ENCODE results near the gene CAPZB. TPM values are rescaled to one million over a fixed set of nuclear protein-coding genes. Genes with fewer than 3 reads are reported as not detected.

Gene CAPZB
- polyA plus RNA-seq, 1 donor from 2014 or later = 159 TPM

- Histone ChIP-seq H3F3A (ENCODE audit: insufficient read depth, low read length, poor library complexity, severe bottlenecking) (no peaks in the 10 kb centered on the region), H3K9ac (ENCODE audit: low read length) (no peak overlapping the region), H3K4me3 (ENCODE audit: low read length) (no peak overlapping the region), H3K9me3 (ENCODE audit: low read length) (no peaks in the 10 kb centered on the region), H4K20me1 (ENCODE audit: insufficient read depth) (no peaks in the 10 kb centered on the region), H3K27me3 (ENCODE audit: insufficient read depth, low read depth, low read length) (no peaks in the 10 kb centered on the region), H3K27ac (ENCODE audit: low read length) (no peak overlapping the region), H3K9me2 (ENCODE audit: insufficient read depth, low read length) (no peaks in the 10 kb centered on the region), H3K79me2 (replicated peaks; ENCODE audit: insufficient read depth, low read length) (no peaks in the 10 kb centered on the region), H3K4me2 (ENCODE audit: low read length) (no peak overlapping the region), H3K36me3 (ENCODE audit: insufficient read depth, low read length) (no peaks in the 10 kb centered on the region), H2AFZ (ENCODE audit: low read depth, low read length) (no peak overlapping the region)
- TF ChIP-seq, protein P1, sequence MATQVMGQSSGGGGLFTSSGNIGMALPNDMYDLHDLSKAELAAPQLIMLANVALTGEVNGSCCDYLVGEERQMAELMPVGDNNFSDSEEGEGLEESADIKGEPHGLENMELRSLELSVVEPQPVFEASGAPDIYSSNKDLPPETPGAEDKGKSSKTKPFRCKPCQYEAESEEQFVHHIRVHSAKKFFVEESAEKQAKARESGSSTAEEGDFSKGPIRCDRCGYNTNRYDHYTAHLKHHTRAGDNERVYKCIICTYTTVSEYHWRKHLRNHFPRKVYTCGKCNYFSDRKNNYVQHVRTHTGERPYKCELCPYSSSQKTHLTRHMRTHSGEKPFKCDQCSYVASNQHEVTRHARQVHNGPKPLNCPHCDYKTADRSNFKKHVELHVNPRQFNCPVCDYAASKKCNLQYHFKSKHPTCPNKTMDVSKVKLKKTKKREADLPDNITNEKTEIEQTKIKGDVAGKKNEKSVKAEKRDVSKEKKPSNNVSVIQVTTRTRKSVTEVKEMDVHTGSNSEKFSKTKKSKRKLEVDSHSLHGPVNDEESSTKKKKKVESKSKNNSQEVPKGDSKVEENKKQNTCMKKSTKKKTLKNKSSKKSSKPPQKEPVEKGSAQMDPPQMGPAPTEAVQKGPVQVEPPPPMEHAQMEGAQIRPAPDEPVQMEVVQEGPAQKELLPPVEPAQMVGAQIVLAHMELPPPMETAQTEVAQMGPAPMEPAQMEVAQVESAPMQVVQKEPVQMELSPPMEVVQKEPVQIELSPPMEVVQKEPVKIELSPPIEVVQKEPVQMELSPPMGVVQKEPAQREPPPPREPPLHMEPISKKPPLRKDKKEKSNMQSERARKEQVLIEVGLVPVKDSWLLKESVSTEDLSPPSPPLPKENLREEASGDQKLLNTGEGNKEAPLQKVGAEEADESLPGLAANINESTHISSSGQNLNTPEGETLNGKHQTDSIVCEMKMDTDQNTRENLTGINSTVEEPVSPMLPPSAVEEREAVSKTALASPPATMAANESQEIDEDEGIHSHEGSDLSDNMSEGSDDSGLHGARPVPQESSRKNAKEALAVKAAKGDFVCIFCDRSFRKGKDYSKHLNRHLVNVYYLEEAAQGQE (IDR thresholded peaks at IDR 0.05; ENCODE audit: borderline replicate concordance) = no peak
- TF ChIP-seq CTCF (IDR thresholded peaks at IDR 0.05; ENCODE audit: poor library complexity, severe bottlenecking) = no peak
Observed at GRCh38 chr1:19410393-19410792, 74.9 kb downstream of the CAPZB start.

- Histone ChIP-seq H3K9ac (ENCODE audit: low read length) (no peak overlapping the region), H3K4me3 (ENCODE audit: low read length) (no peak overlapping the region), H3K79me2 (replicated peaks; ENCODE audit: insufficient read depth, low read length) (no peaks in the 10 kb centered on the region), H3K27ac (ENCODE audit: low read length) (no peak overlapping the region), H3K36me3 (ENCODE audit: insufficient read depth, low read length) (no peaks in the 10 kb centered on the region), H2AFZ (ENCODE audit: low read depth, low read length) (no peak overlapping the region), H3K9me2 (ENCODE audit: insufficient read depth, low read length) (no peaks in the 10 kb centered on the region), H3K4me2 (ENCODE audit: low read length) (no peak overlapping the region), H3F3A (ENCODE audit: insufficient read depth, low read length, poor library complexity, severe bottlenecking) (no peaks in the 10 kb centered on the region), H4K20me1 (ENCODE audit: insufficient read depth) (no peaks in the 10 kb centered on the region), H3K27me3 (ENCODE audit: insufficient read depth, low read depth, low read length) (no peaks in the 10 kb centered on the region), H3K9me3 (ENCODE audit: low read length) (no peaks in the 10 kb centered on the region)
- TF ChIP-seq EP300 (conservative IDR thresholded peaks at IDR 0.05; ENCODE audit: poor library complexity, severe bottlenecking) = no peak
- no peak for TF ChIP-seq POLR2AphosphoS5 (IDR thresholded peaks at IDR 0.05)
- TF ChIP-seq TAF1 (IDR thresholded peaks at IDR 0.05; ENCODE audit: low read depth) = no peak
- no peak for TF ChIP-seq SMC3 (conservative IDR thresholded peaks at IDR 0.05; ENCODE audit: poor library complexity)
- TF ChIP-seq CTCF (IDR thresholded peaks at IDR 0.05; ENCODE audit: poor library complexity, severe bottlenecking) = no peak
- no peak for TF ChIP-seq EZH2 (IDR thresholded peaks at IDR 0.05; ENCODE audit: borderline replicate concordance, insufficient read depth, low read length, poor library complexity, severe bottlenecking)
- TF ChIP-seq RAD21 (conservative IDR thresholded peaks at IDR 0.05) = no peak
- TF ChIP-seq MXI1 (conservative IDR thresholded peaks at IDR 0.05; ENCODE audit: poor library complexity, severe bottlenecking) = no peak
- TF ChIP-seq, protein P1 (IDR thresholded peaks at IDR 0.05; ENCODE audit: borderline replicate concordance) = no peak
Observed at GRCh38 chr1:19409477-19410341, 75.6 kb downstream of the CAPZB start.
